ENCODE data around the gene FGF6. TPM values are rescaled to one million over a fixed set of nuclear protein-coding genes. Genes with fewer than 3 reads are reported as not detected.
A peak's percentile ranks its signal among the peaks of the same experiment; 100 is the strongest.
"Not testable (repeated sequence)": the region's sequence is repeated elsewhere in the genome, so short reads cannot be mapped to it uniquely, and the experiment has no call there.

FGF6 gene
- polyA plus RNA-seq, 4 donors, result not detected

GRCh38 chr12:4421590-4422031, 24.0 kb downstream of the FGF6 start:
- peak in 1 of 4 donors; percentile 24 for DNase-seq (ENCODE audit: low read depth in 4 of 4, low spot score in 2 of 4)

DNA sequence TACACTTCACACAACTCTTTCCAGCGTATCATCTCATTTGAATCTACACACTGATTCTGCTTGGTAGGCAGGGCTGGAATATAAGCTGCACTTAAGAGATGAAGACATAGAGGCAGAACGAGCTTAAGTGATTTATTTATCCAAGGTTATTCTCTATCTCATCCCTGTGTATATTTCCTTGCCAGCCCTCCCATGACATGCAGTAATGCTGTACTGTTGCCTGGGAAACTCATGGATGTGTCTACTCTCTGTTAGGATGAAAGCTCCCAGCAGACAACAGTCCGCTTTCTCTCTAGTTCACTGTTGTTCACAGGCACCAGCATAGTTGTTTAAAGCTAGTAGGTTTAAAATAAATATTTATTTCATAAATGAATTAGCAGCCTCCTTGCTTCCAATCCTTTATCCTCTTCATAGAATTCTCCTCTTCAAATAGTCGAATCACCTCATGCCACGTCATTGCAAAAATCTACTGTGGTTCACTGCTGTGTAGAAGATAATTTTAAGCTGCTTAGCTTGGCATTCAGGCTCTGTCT, 25.4 kb downstream of the FGF6 start:
- DNase-seq (ENCODE audit: low read depth in 4 of 4, low spot score in 2 of 4), result no peak

- DNase-seq (ENCODE audit: low read depth in 4 of 4, low spot score in 2 of 4), result no peak
Observed at GRCh38 chr12:4418913-4419312, 26.7 kb downstream of the FGF6 start.

- no peak for DNase-seq (ENCODE audit: low read depth in 4 of 4, low spot score in 2 of 4)
Observed at GRCh38 chr12:4417936-4418335, 27.7 kb downstream of the FGF6 start.

- DNase-seq (ENCODE audit: low read depth in 4 of 4, low spot score in 2 of 4), result no peak
Observed at GRCh38 chr12:4417455-4417854, 28.2 kb downstream of the FGF6 start.

DNA sequence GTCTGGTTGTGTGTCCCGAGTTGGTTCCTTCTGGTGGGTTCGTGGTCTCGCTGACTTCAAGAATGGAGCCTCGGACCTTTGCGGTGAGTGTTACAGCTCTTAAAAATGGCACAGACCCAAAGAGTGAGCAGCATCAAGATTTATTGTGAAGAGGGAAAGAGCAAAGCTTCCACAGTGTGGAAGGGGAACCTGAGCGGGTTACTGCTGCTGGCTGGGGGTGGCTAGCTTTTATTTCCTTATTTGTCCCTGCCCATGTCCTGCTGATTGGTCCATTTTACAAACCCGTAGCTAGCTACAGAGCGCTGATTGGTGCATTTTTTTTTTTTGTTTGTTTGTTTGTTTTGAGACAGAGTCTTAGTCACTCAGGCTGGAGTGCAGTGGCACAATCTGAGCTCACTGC, 29.3 kb downstream of the FGF6 start:
- no peak for DNase-seq (ENCODE audit: low read depth in 4 of 4, low spot score in 2 of 4)

- no peak for DNase-seq (ENCODE audit: low read depth in 4 of 4, low spot score in 2 of 4)
Observed at GRCh38 chr12:4412465-4412864, 33.1 kb downstream of the FGF6 start.

DNA sequence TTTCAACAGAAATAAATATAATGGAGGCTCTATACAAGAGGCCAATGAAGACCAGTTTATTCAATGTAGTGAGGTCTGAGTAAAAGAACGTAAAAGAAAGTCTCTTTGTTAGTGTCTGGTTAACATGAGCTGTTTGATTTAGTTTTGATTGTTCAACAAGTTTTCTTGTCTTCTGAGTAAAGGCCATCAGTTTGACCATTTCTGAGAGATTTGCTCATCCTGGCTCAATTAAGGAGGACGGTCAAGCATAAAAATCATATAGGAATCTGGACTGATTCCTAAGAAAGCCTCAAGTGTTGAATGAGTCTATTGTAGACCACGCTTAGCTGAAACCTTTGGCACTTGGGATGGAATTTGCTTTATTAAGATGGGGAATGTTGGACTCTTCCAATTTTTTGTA, 33.6 kb downstream of the FGF6 start:
- DNase-seq (ENCODE audit: low read depth in 4 of 4, low spot score in 2 of 4), result no peak

DNA sequence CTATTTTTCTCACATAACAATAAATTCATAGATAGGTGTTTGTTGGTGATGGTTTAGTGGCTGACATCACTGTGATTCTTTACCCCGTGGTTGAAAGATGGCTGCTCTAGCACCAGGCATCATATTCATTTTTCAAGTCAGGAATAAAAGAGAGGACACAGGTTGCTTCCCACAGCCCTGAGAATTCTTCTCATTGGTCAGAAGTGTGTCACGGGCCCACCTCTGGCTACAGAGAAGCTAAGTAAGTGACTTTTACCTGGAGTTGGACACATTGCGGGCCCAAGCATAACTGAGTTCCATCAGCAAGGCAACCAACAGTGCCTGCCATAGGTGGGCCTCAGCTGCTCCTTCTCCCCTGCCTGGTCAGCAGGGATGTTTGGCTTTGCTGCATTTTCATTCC, 38.5 kb downstream of the FGF6 start:
- no peak for DNase-seq (ENCODE audit: low read depth in 4 of 4, low spot score in 2 of 4)

DNA sequence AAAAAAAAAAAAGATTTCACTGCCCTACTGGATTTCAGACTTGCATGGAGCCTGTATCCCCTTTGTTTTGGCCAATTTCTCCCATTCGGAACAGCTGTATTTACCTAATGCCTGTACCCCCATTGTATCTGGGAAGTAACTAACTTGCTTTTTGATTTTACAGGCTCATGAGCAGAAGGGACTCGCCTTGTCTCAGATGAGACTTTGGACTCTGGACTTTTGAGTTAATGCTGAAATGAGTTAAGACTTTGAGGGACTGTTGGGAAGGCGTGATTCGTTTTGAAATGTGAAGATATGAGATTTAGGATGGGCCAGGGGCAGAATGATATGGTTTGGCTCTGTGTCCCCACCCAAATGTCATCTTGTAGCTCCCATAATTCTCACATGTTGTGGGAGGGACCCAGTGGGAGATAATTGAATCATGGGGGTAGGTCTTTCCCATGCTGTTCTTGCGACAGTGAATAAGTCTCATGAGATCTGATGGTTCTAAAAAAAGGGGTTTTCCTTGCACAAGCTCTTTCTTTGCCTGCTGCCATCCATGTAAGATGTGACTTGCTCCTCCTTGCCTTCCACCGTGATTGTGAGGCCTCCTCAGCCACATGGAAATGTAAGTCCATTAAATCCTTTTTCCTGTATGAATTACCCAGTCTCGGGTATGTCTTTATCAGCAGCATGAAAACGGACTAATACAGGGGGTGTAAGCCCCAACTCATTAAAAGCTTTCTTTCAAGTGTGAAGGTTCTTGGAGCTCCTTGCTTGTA, 40.6 kb downstream of the FGF6 start:
- not testable (repeated sequence) for DNase-seq (ENCODE audit: low read depth in 4 of 4, low spot score in 2 of 4)

DNA sequence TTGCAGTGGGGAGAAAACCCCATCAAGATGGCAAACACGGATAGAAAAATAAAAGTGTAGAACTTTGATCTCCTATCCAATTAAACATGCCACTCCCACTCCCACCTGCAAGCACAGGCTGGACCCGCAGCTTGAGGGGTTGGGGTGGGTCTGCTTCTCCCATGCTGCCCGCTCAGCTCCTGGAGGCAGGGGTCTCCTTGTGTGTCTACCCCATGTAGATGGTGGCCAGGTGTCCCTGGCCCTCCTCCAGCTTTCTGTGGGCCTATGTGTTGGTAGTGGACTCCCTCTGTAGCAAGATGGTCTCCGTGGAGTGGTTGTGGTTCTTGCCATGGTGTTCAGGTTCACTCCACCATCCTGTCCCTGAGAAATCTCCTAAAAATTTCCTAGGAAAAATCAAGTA, 42.6 kb downstream of the FGF6 start:
- DNase-seq (ENCODE audit: low read depth in 4 of 4, low spot score in 2 of 4), result no peak

GRCh38 chr12:4401117-4401516, 44.5 kb downstream of the FGF6 start:
- no peak for DNase-seq (ENCODE audit: low read depth in 4 of 4, low spot score in 2 of 4)

- DNase-seq (ENCODE audit: low read depth in 4 of 4, low spot score in 2 of 4), result no peak
Observed at GRCh38 chr12:4395818-4396217, 49.8 kb downstream of the FGF6 start.

DNA sequence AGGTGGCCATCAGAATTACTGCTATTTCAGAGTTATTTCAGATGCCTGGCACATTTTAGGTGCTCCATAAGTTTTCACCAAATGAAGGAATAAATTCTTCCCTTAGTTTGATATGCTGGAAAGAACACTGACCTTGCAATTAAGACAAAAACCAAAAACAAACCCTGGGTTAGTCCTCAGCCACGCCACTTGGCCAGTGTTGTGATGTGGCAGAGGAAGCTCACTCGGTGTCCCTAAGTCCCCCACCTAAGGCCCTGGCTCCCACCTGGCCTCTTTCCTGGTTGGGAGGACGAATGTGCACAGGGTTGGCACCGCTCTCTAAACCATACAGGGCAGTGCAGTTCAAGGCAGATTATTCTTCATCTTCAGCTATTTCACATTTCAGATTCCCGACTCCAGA, 52.4 kb downstream of the FGF6 start:
- no peak for DNase-seq (ENCODE audit: low read depth in 4 of 4, low spot score in 2 of 4)

DNA sequence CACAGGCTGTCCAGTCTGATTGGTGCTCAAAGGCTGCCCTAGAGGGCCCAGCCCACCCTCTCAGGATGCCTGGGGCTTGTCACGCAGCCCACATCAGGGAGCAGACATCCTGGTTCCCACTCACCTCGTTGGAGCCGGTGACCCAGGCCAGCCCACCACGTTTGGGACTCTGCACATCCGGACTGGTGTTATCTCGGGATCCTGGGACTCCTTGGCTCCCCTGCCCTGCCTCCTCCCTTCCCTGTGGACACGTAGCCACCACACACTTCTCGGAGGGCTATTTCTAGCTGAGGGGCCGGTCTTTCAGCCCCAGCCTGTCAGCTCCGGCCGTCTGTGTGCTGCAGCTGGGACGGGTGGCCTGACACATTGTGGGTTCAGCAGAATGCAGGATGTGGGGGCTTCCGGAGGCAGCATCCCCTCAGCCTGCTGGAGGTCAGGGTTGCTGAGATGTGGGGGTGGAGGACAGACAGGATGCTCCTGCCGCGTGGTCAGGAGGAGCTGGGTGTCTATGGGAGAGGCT, 53.3 kb downstream of the FGF6 start:
- DNase-seq (ENCODE audit: low read depth in 4 of 4, low spot score in 2 of 4), result no peak

DNA sequence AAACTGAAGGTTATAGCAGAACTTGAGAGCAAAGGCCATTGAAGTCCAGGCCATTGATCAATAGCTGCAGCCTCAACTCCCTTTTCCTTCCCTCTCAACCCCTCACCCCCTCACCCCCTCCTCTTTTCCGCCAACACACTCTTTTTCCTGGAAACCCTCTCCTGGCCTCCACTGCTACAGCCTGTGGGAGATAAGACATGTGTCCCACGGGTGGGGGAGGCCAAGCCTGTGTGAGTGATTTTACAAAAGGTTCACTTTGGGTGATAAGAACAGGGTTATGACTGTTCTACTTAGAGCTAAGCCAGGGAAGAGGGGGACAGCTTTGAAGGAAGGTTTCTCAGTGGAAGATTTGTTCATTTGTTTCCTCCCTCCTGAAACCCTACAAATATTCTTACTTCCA, 57.0 kb downstream of the FGF6 start:
- no peak for DNase-seq (ENCODE audit: low read depth in 4 of 4, low spot score in 2 of 4)

- no peak for DNase-seq (ENCODE audit: low read depth in 4 of 4, low spot score in 2 of 4)
Observed at GRCh38 chr12:4388032-4388431, 57.6 kb downstream of the FGF6 start.

DNA sequence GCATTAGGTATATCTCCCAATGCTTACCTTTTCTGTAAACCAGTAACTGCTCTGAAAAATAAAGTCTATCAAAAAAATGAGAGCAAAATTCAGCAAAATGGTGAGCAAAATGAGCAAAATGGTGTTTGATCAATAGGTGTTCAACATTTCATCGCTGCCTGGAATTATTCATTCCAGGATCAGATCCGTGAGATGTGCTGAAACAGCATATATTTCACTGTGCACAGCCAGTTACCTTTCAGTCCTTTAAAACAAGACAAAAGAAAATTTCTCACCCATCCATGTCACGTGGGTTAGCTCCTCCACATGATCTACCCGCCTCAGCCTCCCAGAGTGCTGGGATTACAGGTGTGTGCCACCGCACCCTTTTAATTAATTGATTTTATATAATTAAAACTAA, 58.0 kb downstream of the FGF6 start:
- DNase-seq (ENCODE audit: low read depth in 4 of 4, low spot score in 2 of 4), result no peak

- no peak for DNase-seq (ENCODE audit: low read depth in 4 of 4, low spot score in 2 of 4)
Observed at GRCh38 chr12:4386801-4387200, 58.8 kb downstream of the FGF6 start.
